ENCODE data around the gene GPS2. TPM values are rescaled to one million over a fixed set of nuclear protein-coding genes. Genes with fewer than 3 reads are reported as not detected.

GPS2 gene
- total and polyA plus RNA-seq, 2 donors (not counting 1 experiment from before 2014, with no cell fraction given): 137 to 225 TPM

- Mint-ChIP-seq H3K27ac (no peak overlapping the region), H3K9me3 (ENCODE audit: insufficient read depth) (no peaks in the 10 kb centered on the region), H3K4me3 (no peak overlapping the region), H3K4me1 (peaks cover 10% of the 10 kb centered on the region), H3K27me3 (peaks cover 44% of the 10 kb centered on the region)
- peaks cover 0 to 4% (median 0%) of the 10 kb centered on the region in 3 donors for H3K9me3 ChIP-seq (ENCODE audit: control extremely low read depth in 1 of 3, control insufficient read depth in 2 of 3, insufficient read depth in 1 of 3, low read length in 2 of 3)
- ATAC-seq (ENCODE audit: low read depth) (no peak), DNase-seq (no peak)
- no peak overlapping the region for H3K4me2 ChIP-seq (replicated peaks; ENCODE audit: low read depth, low read length, poor library complexity, severe bottlenecking)
- WGBS (ENCODE audit: insufficient coverage): 95% methylated on average over 17 of the region's 19 CpGs
- no peaks in the 10 kb centered on the region for H3K79me2 ChIP-seq (ENCODE audit: control insufficient read depth, insufficient read depth, low read length)
- peaks cover 12 to 14% of the 10 kb centered on the region in 2 donors for H3K4me1 ChIP-seq (ENCODE audit: control insufficient read depth in 2 of 2, insufficient read depth in 2 of 2, low read length in 2 of 2)
- H4K20me1 ChIP-seq (ENCODE audit: control insufficient read depth, insufficient read depth, low read length, poor library complexity, severe bottlenecking): no peaks in the 10 kb centered on the region
- POLR2A ChIA-PET: no interaction called here
- no peak for TF ChIP-seq CTCF (IDR thresholded peaks at IDR 0.05)
- no peak overlapping the region for H2AFZ ChIP-seq (ENCODE audit: insufficient read depth, low read depth, low read length, poor library complexity, severe bottlenecking)
- no peak overlapping the region for H3K27ac ChIP-seq (ENCODE audit: low read length in 2 of 2)
- no peaks in the 10 kb centered on the region for H3K36me3 ChIP-seq (replicated peaks in 1 of 2; ENCODE audit: control extremely low read depth in 1 of 2, control insufficient read depth in 1 of 2, extremely low read depth in 1 of 2, insufficient read depth in 2 of 2, low read length in 1 of 2)
- H3K27me3 ChIP-seq (replicated peaks in 1 of 4; ENCODE audit: control extremely low read depth in 1 of 4, control insufficient read depth in 3 of 4, insufficient read depth in 4 of 4, low read length in 3 of 4): peaks cover 0 to 48% (median 8%) of the 10 kb centered on the region in 4 experiments
- no peak overlapping the region for H3K4me3 ChIP-seq (ENCODE audit: control extremely low read depth in 1 of 5, extremely low read depth in 1 of 5, insufficient read depth in 1 of 5, low read depth in 2 of 5, low read length in 4 of 5)
- H3K9ac ChIP-seq (ENCODE audit: low read length): no peak overlapping the region
- CTCF ChIA-PET: interaction anchor here (1.1 to 1.9 kb wide), 2 partner anchors 9 to 69 kb away, joined by 3 to 7 read pairs; partner anchors contain the start of gene SLC2A4
- intact Hi-C loops (cut with micrococcal nuclease): loop anchor here (10.0 kb wide), 1 partner anchor 155 kb away; no protein-coding TSS in a partner anchor
These were observed 25.0 kb downstream of the GPS2 start for GRCh38 chr17:7290166-7290565.

GRCh38 chr17:7289256-7290032, 25.7 kb downstream of the GPS2 start:
- intact Hi-C loops (cut with micrococcal nuclease): loop anchor here (10.0 kb wide), 1 partner anchor 155 kb away; no protein-coding TSS in a partner anchor
- CTCF ChIA-PET: interaction anchor here (10.9 kb wide), 1 partner anchor 8 kb away, joined by 115 read pairs; no protein-coding TSS in a partner anchor

More at GRCh38 chr17:7289256-7290032, 25.7 kb downstream of the GPS2 start:
- H3K9me3 ChIP-seq (ENCODE audit: control extremely low read depth in 1 of 3, control insufficient read depth in 2 of 3, insufficient read depth in 1 of 3, low read length in 2 of 3): peaks cover 0 to 3% (median 0%) of the 10 kb centered on the region in 3 donors
- H3K27ac Mint-ChIP-seq: no peak overlapping the region
- no peak overlapping the region for H3K4me2 ChIP-seq (replicated peaks; ENCODE audit: low read depth, low read length, poor library complexity, severe bottlenecking)
- no peaks in the 10 kb centered on the region for H4K20me1 ChIP-seq (ENCODE audit: control insufficient read depth, insufficient read depth, low read length, poor library complexity, severe bottlenecking)
- H3K27me3 Mint-ChIP-seq: peaks cover 40% of the 10 kb centered on the region
- no peak overlapping the region for H2AFZ ChIP-seq (ENCODE audit: insufficient read depth, low read depth, low read length, poor library complexity, severe bottlenecking)
- H3K4me3 Mint-ChIP-seq: no peak overlapping the region
- H3K9me3 Mint-ChIP-seq (ENCODE audit: insufficient read depth): no peaks in the 10 kb centered on the region
- WGBS (ENCODE audit: insufficient coverage): 87% methylated on average over 15 of the region's 18 CpGs
- TF ChIP-seq EZH2 (IDR thresholded peaks at IDR 0.05; ENCODE audit: borderline replicate concordance, insufficient read depth, low read depth, low read length, poor library complexity, severe bottlenecking): no peak
- no peak for TF ChIP-seq CTCF (IDR thresholded peaks at IDR 0.05)
- H3K4me1 Mint-ChIP-seq: peaks cover 6% of the 10 kb centered on the region
- no peak overlapping the region for H3K4me3 ChIP-seq (ENCODE audit: control extremely low read depth in 1 of 5, extremely low read depth in 1 of 5, insufficient read depth in 1 of 5, low read depth in 2 of 5, low read length in 4 of 5)
- no peaks in the 10 kb centered on the region for H3K79me2 ChIP-seq (ENCODE audit: control insufficient read depth, insufficient read depth, low read length)
- ATAC-seq (ENCODE audit: low read depth) (no peak), DNase-seq (no peak)
- H3K36me3 ChIP-seq (replicated peaks in 1 of 2; ENCODE audit: control extremely low read depth in 1 of 2, control insufficient read depth in 1 of 2, extremely low read depth in 1 of 2, insufficient read depth in 2 of 2, low read length in 1 of 2): no peaks in the 10 kb centered on the region
- no peak overlapping the region for H3K27ac ChIP-seq (ENCODE audit: low read length in 2 of 2)
- H3K9ac ChIP-seq (ENCODE audit: low read length): no peak overlapping the region
- peaks cover 0 to 50% (median 5%) of the 10 kb centered on the region in 4 experiments for H3K27me3 ChIP-seq (replicated peaks in 1 of 4; ENCODE audit: control extremely low read depth in 1 of 4, control insufficient read depth in 3 of 4, insufficient read depth in 4 of 4, low read length in 3 of 4)
- POLR2A ChIA-PET: no interaction called here
- H3K4me1 ChIP-seq (ENCODE audit: control insufficient read depth in 2 of 2, insufficient read depth in 2 of 2, low read length in 2 of 2): peaks cover 7% of the 10 kb centered on the region in 2 donors
